NCI-H2107 (cell line): ENCODE data around the gene NUDT22.
A peak's percentile ranks its signal among the peaks of the same experiment; 100 is the strongest.

Experiments
- DNase-seq: peaks from one replicate; lab custom pipeline; 2025; lab: John Stamatoyannopoulos, UW

NUDT22 gene, protein sequence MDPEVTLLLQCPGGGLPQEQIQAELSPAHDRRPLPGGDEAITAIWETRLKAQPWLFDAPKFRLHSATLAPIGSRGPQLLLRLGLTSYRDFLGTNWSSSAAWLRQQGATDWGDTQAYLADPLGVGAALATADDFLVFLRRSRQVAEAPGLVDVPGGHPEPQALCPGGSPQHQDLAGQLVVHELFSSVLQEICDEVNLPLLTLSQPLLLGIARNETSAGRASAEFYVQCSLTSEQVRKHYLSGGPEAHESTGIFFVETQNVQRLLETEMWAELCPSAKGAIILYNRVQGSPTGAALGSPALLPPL

DNA sequence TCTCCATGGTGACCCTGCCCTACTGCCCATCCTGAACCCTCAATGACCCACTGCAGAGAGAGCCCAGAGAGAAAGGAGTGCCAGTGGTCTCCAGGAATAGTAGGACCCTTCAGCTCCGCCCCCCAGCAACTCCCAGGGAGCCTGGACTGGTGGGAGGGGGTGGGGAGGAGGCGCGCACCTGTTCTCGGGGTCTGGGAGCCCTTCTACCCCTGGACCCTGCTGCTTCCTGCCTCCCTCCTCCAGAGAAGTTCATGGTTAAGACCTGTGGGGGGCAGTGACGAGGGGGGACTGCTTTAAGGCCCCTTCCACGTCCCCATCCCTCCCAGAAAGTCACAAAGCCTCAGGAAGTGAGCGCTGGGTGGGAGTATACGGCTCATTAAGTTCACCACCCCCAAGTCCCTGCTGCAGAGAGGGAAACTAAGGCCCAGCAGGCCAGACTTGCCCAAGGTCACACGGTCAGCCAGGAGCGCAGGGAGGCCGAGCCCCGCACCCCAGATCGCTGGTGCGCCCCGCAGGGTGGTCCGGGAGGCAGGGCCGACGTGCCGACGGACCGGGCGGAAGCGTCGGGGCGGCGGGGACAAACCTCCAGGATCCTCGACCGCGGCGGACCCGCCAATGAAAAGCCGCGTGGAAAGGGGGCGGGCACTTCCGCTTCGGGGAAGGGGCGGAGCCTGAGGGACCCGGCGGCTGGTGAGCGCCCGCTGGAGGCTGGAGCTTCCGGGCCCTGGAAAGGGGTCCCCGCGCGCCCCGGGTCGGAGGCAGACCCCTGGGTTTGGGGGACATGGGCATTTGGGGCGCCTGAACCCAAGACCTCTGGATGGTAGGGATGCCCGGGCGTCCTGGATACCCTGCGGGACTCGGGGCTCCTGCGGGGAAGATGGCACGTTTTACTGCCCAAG is at the start of gene NUDT22, which contains the start of gene TRPT1:
Gene NUDT22 (plus strand): TSS at position 667 of the 899 bp plus-strand sequence. CDS start 379 bp downstream, outside the sequence.
Gene TRPT1 (minus strand): TSS at position 579 of the 899 bp plus-strand sequence. CDS start 326 bp downstream, at position 253.
- peak; percentile 67 for DNase-seq

DNA sequence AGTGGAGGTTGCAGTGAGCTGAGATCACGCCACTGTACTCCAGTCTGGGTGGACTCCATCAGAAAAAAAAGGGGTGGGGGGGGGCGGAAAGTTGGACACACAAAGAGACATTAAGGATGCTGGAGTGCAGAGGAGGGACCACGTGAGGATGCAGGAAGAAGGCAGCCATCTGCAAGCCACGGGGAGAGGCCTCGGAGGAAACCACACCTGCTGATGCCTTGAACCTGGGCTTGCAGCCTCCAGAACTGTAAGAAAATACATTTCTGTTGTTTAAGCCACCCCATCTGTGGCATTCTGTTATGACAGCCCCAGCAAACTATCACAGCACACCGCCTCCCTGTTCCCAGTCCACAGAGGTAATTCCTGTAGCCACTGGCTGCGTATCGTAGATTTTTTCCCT is 49.3 kb upstream of the NUDT22 start:
- no peak for DNase-seq

DNA sequence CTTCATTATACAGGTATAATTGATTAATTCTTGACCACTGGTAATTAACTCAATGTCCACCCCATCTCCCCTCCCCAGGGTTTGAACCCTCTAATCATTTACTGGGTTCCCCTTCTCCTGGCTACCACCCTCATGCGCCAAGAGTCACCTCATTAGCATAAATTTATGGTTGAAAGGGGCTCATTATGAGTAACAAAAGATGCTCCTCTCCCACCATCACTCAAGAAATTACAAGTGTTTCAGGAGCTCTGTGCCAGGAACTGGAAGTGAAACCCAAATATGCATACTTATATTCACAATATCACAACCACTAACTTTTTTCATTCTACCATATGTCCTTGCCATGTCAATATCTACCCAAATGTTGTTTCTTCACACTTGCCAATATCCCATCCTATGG is 47.9 kb upstream of the NUDT22 start:
- DNase-seq: no peak

DNA sequence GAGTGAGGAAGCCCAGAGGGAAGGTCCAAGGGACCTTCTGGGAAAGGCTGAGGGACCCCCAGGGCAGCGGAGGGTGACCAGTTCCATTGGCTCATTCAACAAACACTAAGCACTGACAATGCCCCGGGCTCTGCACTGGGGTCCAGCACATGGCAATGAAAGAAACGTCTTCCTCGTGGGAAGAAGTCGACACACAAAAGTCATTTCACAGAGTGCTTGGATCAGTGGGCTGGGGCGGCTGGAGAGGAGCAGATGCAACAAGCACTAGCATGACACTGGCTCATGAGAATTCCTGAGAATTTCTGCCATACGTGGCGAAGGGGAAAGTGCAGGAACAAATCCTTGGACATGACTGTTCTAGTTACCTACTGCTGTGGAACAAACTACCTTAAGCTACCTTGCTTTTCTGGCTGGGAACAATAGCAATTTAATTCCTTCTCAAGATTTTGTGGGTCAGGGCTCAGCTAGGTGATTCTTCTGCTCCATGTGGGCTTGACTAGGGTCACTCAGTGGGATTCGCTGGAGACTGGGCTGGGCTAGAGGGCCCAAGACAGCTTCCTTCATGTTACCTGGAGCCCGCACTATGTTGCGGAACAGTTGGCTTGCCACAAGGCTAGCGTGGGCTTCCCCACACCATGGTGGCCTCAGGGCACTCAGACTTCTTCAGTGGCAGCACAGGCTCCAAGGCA is 47.0 kb upstream of the NUDT22 start:
- no peak for DNase-seq

DNA sequence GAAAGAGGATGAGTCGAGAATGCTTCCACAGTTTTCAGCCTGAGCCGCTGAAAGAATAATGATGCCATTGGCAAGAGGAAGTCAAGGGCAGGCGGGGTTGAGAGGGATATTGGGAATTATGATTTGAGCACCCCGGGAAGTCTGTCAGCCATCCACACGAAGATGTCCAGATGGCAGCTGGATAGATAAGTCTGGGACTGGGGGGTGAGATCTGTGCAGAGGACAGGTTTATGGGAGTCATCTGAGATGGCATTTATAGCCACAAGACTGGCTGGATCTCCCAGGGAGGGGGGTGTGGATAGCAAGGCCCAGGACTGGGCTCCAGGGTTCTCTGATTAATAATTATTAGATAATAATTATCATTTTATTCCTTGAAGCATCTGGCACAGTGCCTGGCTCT is 45.2 kb upstream of the NUDT22 start:
- DNase-seq: no peak

DNA sequence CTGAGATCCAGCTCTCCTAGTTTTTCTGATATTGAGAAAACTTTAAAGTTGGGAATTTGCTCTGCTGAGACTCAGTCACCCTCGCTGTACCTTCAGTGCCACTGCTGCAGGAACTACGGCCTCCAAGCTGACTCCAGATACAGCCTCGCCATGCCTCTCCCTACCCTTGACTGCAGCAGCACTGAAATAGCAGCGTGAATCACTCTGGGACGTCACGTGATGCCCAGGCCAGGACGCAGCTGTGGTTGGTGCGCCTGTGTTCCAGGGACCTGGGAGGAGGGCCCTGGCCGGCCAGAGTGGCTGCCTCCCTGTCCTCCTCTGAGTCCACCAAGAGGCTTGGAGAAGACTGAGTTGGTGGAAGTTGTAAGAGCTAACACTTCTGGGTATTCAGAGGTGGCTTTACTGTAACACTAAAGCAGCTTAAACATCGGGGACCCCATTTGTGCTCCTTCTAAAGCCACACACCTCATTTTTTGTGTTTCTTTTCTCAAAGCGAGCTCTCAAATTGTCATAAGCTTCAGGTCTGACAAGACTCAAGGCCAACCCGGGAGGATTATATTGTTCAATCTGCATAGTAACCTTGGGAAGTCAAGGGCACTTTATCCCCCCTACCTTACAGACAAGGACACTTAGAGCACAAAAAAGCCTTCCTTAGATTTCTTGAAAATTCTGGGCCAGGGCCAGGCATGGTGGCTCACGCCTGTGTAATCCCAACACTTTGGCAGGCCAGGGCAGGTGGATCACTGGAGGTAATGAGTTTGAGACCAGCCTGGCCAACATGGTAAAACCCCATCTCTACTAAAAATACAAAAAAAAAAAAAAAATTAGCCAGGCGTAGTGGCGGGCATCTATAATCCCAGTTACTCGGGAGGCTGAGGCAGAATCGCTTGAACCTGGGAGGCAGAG is 44.3 kb upstream of the NUDT22 start:
- peak; percentile 54 for DNase-seq

DNA sequence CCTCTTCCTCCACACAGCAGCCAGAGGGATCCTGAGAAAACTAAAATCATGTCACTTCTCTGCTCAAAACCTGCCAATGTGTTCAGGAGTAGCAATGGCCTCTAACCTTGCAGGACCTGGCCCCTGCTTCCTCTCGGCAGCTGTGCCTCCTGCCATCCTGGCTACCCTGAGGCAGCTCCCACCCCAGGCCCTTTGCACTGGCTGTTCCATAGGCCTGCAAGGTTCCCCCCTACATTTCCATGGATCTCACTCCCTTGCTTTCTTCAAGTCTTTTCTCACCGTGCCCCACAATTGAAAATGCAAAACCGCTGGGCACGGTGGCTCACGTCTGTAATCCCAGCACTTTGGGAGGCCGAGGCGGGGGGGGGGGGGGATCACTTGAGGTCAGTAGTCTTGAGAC is 42.2 kb upstream of the NUDT22 start:
- DNase-seq: no peak

DNA sequence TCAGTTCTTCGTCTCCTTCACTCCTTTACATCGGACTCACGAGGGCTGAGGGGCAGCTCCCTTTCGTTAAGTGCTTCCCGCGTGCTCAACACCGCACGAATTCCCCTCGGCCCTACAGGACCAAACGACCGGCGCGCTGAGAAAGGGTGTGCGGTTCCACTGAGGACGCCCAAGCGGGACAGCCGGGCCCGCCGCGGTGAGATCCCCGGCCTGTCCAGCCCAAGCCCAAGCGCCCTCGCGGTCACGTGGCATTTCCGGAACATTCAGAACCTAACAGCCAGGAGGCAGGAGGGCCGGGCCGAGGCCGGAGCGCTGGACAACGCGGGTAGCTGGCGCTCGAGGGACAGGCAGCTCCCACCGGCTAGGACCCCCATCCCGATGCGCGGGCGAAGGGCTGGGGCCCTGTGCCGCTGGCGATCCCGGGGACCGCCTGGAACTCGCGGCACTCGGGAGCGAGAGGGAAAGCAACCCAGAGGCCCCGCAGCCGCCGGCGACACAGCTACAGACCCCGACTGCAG is 40.8 kb upstream of the NUDT22 start:
- no peak for DNase-seq

DNA sequence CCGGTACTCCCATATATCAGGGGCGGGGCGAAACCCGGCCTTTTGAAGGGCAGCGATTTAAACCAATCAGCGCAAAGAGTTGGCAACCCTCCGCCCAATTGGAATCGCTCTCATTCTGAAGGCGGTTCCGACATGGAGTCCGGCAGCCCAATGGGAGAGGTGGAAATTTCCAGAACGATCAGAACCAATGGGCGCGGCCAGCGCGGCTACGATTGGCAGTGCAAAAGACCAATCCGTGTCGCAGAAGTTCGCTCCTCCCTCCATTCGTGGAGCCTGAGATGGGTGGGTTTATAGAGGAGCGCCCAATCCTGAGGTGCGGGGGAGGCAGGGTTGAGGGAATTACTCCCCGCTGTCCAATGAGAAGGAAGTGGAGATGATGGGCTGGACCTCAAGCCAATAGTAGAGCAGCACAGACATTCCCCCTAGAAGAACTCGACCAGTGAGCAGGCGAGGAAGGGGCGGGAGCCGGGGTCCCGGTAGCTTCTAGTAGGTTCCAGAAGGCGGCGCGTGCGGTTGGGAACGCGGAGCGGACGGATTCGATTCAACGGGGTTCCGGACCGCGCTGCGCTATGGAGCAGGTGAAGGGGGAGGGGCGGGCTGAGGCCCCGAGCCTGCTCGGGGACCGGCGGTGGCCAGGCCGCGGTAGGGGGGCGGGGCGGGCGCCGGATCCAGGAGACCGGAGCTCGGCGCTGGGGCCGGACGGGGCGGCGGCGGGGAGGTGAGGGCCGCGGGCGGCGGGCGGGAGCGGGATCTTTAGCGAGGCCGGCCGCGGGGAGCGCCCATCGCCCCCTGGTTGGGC is 40.2 kb upstream of the NUDT22 start, which contains the start of gene STIP1:
Gene STIP1 (plus strand): TSS at position 479 of the 799 bp plus-strand sequence. CDS start 91 bp downstream, at position 570.
- DNase-seq: peak; percentile 99

DNA sequence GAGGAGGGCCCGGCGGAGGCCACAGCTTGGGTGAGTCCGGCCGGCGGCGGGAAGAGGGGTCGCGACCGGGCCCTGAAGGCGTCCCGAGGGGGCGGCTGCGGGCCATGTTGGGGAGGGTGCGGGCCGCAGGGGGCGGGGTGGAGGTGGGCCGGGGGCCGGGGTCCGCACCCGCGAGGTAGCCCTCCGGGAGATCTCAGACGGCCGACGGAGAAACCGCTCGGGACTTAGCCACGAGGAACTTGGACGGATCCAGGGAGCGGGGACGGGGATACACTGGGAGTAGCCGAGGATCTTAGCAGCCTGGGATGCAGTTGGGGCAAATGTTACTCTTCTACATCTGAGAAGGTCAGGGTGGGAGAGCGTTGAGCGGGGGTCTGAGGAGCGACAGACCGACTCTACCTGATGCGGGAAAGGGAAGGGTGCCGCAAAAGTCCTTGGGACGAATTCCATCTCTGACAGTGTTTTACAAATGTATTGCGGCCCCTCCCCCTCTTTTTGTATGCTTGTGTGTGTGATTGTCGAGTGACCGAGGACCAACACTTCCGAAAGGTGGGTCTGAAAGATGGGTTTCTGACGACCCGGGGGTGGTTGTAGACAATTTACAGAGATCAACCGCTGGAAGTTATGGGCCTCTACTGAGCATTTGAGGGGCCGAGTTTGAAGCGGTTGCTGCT is 39.4 kb upstream of the NUDT22 start:
- no peak for DNase-seq

DNA sequence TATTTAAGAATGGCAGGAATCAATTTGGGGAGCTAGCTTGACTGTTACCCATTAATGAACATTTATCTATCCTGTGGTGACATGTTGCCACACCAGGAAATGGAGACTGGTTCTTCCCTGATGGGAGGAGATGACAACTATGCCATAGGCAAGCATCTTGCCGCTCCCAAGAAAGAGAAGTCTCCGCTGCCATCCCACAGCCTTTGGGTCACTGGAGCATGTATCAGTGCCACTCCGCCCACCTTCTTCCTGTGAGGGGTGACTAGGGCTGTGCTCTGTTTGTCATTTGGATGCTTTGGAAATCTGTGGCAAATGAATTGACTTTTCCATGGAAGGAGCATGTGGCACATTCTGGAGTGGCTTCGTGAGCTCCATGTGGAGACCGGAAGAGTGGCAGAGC is 33.6 kb upstream of the NUDT22 start:
- no peak for DNase-seq

DNA sequence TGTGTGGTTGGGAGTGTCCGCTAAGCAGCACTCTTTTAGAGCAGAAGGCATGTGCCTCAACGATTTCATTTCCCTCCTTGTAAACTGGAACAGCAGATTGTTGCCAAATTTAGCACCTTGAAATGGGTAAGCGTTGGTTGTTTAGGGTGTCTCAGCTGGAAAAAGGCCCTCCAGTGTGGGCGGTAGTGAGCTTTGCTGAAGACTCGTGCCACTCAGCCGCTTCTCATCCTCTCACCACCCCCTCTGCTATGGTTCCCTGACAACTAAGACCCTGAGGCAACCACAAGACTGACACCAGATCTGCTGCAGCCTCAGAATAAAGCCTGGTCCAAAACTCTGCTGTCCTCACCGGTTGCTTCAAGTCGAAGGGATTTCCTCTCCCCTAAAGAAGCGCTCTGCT is 29.4 kb upstream of the NUDT22 start:
- DNase-seq: no peak

DNA sequence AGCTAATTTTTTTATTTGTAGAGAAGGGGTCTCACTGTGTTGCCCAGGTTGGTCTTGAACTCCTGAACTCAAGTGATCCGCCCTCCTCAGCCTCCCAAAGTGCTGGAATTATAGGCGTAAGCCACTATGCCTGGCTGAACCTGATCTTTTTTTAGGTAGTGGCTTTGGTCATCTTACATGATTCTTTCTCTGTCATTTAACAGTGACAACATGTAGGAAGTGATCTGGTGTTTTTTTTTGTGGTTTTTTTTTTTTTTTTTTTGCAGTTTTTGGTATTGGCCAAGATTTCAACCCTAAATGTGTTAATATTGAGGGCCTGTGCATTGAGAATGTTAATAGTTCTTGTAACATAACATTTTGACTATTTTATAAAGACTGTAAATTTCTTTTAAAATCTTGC is 27.6 kb upstream of the NUDT22 start:
- DNase-seq: no peak

DNA sequence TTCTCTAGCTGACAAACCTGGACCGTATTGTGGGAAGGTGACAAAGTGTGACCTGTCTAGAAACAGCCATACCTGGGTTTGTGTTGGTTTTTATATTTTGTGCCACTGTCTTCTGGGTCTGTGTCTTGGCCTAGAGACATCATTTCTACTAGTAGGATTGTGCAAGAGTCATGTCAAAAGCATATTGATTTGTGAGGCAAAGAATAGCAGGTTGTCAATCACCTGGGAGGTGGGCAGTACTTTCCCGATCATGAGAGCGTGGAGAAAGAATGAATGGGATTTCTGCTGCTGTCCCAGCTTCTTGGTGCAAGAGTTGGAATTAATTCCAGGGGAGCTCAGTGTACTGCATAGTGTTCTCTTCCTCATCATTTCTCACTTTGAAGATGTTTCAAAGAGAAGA is 24.5 kb upstream of the NUDT22 start:
- DNase-seq: no peak

DNA sequence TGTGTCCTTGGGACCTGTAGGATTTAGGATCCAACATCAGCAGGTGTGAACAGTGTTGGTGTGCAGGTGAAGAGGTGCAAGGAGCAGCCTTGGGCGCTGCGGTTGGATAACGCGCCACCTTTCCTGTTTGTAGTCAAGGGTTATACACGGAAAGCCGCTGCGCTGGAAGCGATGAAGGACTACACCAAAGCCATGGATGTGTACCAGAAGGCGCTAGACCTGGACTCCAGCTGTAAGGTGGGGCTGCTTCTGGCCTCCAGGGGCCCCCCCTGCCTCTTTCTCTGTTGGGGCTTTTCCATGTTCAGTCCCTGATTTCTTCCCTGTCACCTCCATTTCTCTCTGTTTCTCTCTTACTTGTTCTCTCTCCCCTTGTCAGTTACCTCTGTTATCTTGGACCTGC is 23.1 kb upstream of the NUDT22 start:
- no peak for DNase-seq

DNA sequence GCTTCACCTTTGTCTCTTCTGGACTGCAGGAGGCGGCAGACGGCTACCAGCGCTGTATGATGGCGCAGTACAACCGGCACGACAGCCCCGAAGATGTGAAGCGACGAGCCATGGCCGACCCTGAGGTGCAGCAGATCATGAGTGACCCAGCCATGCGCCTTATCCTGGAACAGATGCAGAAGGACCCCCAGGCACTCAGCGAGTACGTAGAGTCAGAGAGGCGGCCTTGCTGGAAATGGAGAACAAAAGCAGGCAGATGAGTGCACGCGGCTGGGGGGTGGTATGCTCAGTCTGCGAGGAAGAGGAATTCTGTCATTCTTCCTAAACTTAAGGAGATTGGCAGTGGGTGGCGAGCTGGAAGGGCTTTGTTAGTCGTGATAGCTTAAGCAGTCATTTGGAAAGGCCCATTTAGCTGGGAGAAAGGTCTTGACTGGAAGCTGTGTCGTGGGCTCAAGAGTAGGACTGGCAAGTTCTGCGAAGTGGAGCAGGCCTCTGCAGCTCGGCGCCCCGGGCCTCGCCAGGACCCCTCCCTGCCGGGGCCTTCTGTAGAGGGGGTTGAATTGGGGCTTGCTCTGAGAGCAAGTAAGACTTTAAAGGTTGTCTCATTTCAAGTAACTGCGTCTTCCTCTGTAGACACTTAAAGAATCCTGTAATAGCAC is 22.5 kb upstream of the NUDT22 start:
- DNase-seq: no peak

DNA sequence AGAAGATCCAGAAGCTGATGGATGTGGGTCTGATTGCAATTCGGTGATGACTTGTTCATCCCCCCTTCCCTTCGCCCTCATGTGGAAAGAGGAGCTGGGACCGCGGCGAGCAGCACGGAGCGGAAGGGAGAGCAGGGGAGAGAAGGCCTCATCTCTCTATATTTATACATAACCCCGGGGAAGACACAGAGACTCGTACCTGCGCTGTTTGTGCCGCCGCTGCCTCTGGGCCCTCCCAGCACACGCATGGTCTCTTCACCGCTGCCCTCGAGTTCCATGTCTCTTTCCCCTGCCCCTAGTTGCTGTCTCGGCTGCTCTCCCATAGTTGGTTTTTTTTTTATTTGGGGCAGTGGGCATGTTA is 22.0 kb upstream of the NUDT22 start:
- no peak for DNase-seq

DNA sequence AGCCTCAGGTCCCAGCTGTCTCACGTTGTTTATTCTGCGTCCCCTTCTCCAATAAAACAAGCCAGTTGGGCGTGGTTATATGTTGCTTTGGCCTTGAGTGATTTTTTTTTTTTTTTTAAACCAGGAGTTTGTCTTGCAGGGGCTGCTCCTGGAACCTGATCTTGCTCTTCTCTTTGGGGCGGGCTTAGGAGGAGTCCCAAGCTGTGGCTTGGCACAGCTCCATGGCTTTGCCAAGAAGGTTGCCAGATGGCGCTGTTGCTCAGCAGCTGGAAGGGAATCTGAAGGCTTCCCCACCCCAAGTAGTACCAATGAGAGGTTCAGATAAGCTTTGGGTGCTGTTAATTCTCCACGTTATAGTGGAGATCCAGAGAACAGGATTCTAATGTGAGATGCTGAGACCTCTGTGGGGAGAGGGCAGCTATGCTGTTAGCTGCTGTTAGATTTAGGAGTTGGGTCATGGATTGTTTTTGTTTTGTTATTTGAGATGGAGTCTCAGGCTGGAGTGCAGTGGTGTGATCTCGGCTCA is 21.5 kb upstream of the NUDT22 start:
- DNase-seq: peak; percentile 92
